ENCODE data around the gene DAPK2.
"Not testable (repeated sequence)": the region's sequence is repeated elsewhere in the genome, so short reads cannot be mapped to it uniquely, and the experiment has no call there.

Gene DAPK2

GRCh38 chr15:63915873-63916771 is 130.2 kb downstream of the DAPK2 start:
- no peak for DNase-seq (ENCODE audit: low read depth, low spot score)

GRCh38 chr15:63915209-63915872 is 130.9 kb downstream of the DAPK2 start:
- no peak for DNase-seq (ENCODE audit: low read depth, low spot score)

GRCh38 chr15:63913786-63914315 is 132.4 kb downstream of the DAPK2 start:
- DNase-seq (ENCODE audit: low read depth, low spot score) = no peak

- DNase-seq (ENCODE audit: low read depth, low spot score) = no peak
These were observed 132.9 kb downstream of the DAPK2 start for GRCh38 chr15:63913336-63913735.

GRCh38 chr15:63912061-63912615 is 134.1 kb downstream of the DAPK2 start:
- DNase-seq (ENCODE audit: low read depth, low spot score) = no peak

GRCh38 chr15:63911160-63911559 is 135.1 kb downstream of the DAPK2 start:
- no peak for DNase-seq (ENCODE audit: low read depth, low spot score)

- no peak for DNase-seq (ENCODE audit: low read depth, low spot score)
These were observed 136.4 kb downstream of the DAPK2 start for GRCh38 chr15:63909819-63910437.

- no peak for DNase-seq (ENCODE audit: low read depth, low spot score)
These were observed 137.3 kb downstream of the DAPK2 start for GRCh38 chr15:63908991-63909390.

- DNase-seq (ENCODE audit: low read depth, low spot score) = no peak
These were observed 138.0 kb downstream of the DAPK2 start for GRCh38 chr15:63908281-63908680.

GRCh38 chr15:63907521-63907920 is 138.8 kb downstream of the DAPK2 start:
- DNase-seq (ENCODE audit: low read depth, low spot score) = no peak

GRCh38 chr15:63906266-63906584 is 140.1 kb downstream of the DAPK2 start:
- DNase-seq (ENCODE audit: low read depth, low spot score) = no peak

GRCh38 chr15:63905558-63906265 is 140.6 kb downstream of the DAPK2 start:
- no peak for DNase-seq (ENCODE audit: low read depth, low spot score)

- DNase-seq (ENCODE audit: low read depth, low spot score) = no peak
These were observed 141.2 kb downstream of the DAPK2 start for GRCh38 chr15:63905131-63905530.

GRCh38 chr15:63904042-63904441 is 142.2 kb downstream of the DAPK2 start:
- no peak for DNase-seq (ENCODE audit: low read depth, low spot score)

GRCh38 chr15:63902671-63903035 is 143.6 kb downstream of the DAPK2 start:
- no peak for DNase-seq (ENCODE audit: low read depth, low spot score)

- DNase-seq (ENCODE audit: low read depth, low spot score) = no peak
These were observed 144.2 kb downstream of the DAPK2 start for GRCh38 chr15:63901912-63902670.

- DNase-seq (ENCODE audit: low read depth, low spot score) = no peak
These were observed 146.0 kb downstream of the DAPK2 start for GRCh38 chr15:63900306-63900705.

- DNase-seq (ENCODE audit: low read depth, low spot score) = not testable (repeated sequence)
These were observed 146.7 kb downstream of the DAPK2 start for GRCh38 chr15:63899606-63900005.

- DNase-seq (ENCODE audit: low read depth, low spot score) = no peak
These were observed 147.1 kb downstream of the DAPK2 start for GRCh38 chr15:63899193-63899592.

GRCh38 chr15:63896336-63897115 is 149.8 kb downstream of the DAPK2 start:
- no peak for DNase-seq (ENCODE audit: low read depth, low spot score)

Measured in activated CD4-positive, CD25-positive, alpha-beta regulatory T cell treated with anti-CD3 and anti-CD28 coated beads, Interleukin-2, amount 50 U/mL, for 16 hours (primary cell).